Neural cell (in vitro differentiated cells): ENCODE measurements around the gene RP2. TPM values are rescaled to one million over a fixed set of nuclear protein-coding genes. Genes with fewer than 3 reads are reported as not detected.
A peak's percentile ranks its signal among the peaks of the same experiment; 100 is the strongest.

Experiments used
- H2AFZ ChIP-seq: fragments of 200-600, 300-800 bp; sonication (generic), shearing (Covaris generic); 2 replicates; pipeline ENCODE4 v1.6.0; 2014; ENCODE audit warnings: low read depth, mild to moderate bottlenecking, antibody characterized with exemption, low read length, moderate library complexity
- H3F3A ChIP-seq: fragments of 200-600 bp; shearing (Covaris generic); 2 replicates; pipeline ENCODE4 v1.6.1; 2016; ENCODE audit warnings: mild to moderate bottlenecking, moderate library complexity, mixed read lengths, antibody characterized with exemption, low read length; ENCODE audit not compliant: insufficient read depth, poor library complexity, severe bottlenecking
- H3K27ac ChIP-seq: fragments of 200-600, 300-800 bp; sonication (generic), shearing (Covaris generic); 2 replicates; pipeline ENCODE4 v1.5.1; 2014; ENCODE audit warnings: mild to moderate bottlenecking, low read length, moderate library complexity
- H3K27me3 ChIP-seq: fragments of 300-800, 200-600 bp; sonication (generic), shearing (Covaris generic); 2 replicates; pipeline ENCODE4 v1.6.0; 2014; ENCODE audit warnings: mild to moderate bottlenecking, low read depth, low read length, moderate library complexity; ENCODE audit not compliant: insufficient read depth
- H3K36me3 ChIP-seq: fragments of 300-800, 200-600 bp; sonication (generic), shearing (Covaris generic); 2 replicates; pipeline ENCODE4 v1.5.1; 2014; ENCODE audit warnings: mild to moderate bottlenecking, antibody characterized with exemption, low read length, moderate library complexity; ENCODE audit not compliant: insufficient read depth
- H3K4me2 ChIP-seq: fragments of 300-800, 200-600 bp; sonication (generic), shearing (Covaris generic); 2 replicates; pipeline ENCODE4 v1.6.0; 2014; ENCODE audit warnings: mild to moderate bottlenecking, low read length
- H3K4me3 ChIP-seq: fragments of 300-800, 200-600 bp; sonication (generic), shearing (Covaris generic); 2 replicates; pipeline ENCODE4 v1.5.1; 2014; ENCODE audit warnings: mild to moderate bottlenecking, low read length, moderate library complexity
- H3K79me2 ChIP-seq: fragments of 200-600 bp; shearing (Covaris generic); replicated peaks from 2 replicates; pipeline ENCODE4 v1.6.0; 2014; ENCODE audit warnings: mild to moderate bottlenecking, low read length, moderate library complexity; ENCODE audit not compliant: insufficient read depth
- H3K9ac ChIP-seq: fragments of 300-800, 200-600 bp; sonication (generic), shearing (Covaris generic); 2 replicates; pipeline ENCODE4 v1.6.1; 2016; ENCODE audit warnings: mild to moderate bottlenecking, low read length, mixed read lengths
- H3K9me2 ChIP-seq: fragments of 200-600 bp; shearing (Covaris generic); 2 replicates; pipeline ENCODE4 v1.6.1; 2016; ENCODE audit warnings: mild to moderate bottlenecking, low read length, mixed read lengths; ENCODE audit not compliant: insufficient read depth
- H3K9me3 ChIP-seq: fragments of 200-600, 300-800 bp; sonication (generic), shearing (Covaris generic); 2 replicates; pipeline ENCODE4 v1.6.1; 2016; ENCODE audit warnings: mild to moderate bottlenecking, mixed run types, low read length, moderate library complexity, mixed read lengths
- H4K20me1 ChIP-seq: fragments of 200-600 bp; shearing (Covaris generic); 2 replicates; pipeline ENCODE4 v1.6.1; 2016; ENCODE audit warnings: mild to moderate bottlenecking, mixed run types; ENCODE audit not compliant: insufficient read depth
- EP300 ChIP-seq: fragments of 450-650 bp; conservative IDR thresholded peaks from 2 replicates; pipeline ENCODE4 v1.6.1; 2014; ENCODE audit warnings: antibody characterized with exemption, mild to moderate bottlenecking, moderate library complexity; ENCODE audit not compliant: poor library complexity, severe bottlenecking
- EZH2 ChIP-seq: fragments of 200-600, 300-800 bp; shearing (Covaris generic), sonication (generic); IDR thresholded peaks from 2 replicates; pipeline ENCODE4 v1.6.1; 2014; ENCODE audit warnings: antibody characterized with exemption, low read length, borderline replicate concordance, mild to moderate bottlenecking; ENCODE audit not compliant: insufficient read depth, poor library complexity, severe bottlenecking
- MXI1 ChIP-seq: fragments of 450-650 bp; conservative IDR thresholded peaks from 2 replicates; pipeline ENCODE4 v1.6.1; 2014; ENCODE audit warnings: antibody characterized with exemption, mild to moderate bottlenecking; ENCODE audit not compliant: poor library complexity, severe bottlenecking
- POLR2AphosphoS5 ChIP-seq: IDR thresholded peaks from 2 replicates; pipeline ENCODE4 v1.6.1; 2012
- RAD21 ChIP-seq: fragments of 450-650 bp; conservative IDR thresholded peaks from 2 replicates; pipeline ENCODE4 v1.6.1; 2014; ENCODE audit warnings: antibody characterized with exemption, mild to moderate bottlenecking, moderate library complexity
- SMC3 ChIP-seq: fragments of 450-650 bp; conservative IDR thresholded peaks from 2 replicates; pipeline ENCODE4 v1.6.1; 2014; ENCODE audit warnings: antibody characterized with exemption, mild to moderate bottlenecking, moderate library complexity; ENCODE audit not compliant: poor library complexity
- TAF1 ChIP-seq: IDR thresholded peaks from 2 replicates; pipeline ENCODE4 v1.6.1; 2012; ENCODE audit warnings: low read depth
- polyA plus RNA-seq: library from polyadenylated mRNA; depleted of rRNA; stranded (reverse); fragments of >200 nt; gene quantifications from 2 replicates; pipeline ENCODE4 v1.2.3, GENCODE V29; 2014
- TF ChIP-seq, protein P1 (sequence below): fragments of 450-650 bp; IDR thresholded peaks from 2 replicates; pipeline ENCODE4 v1.5.1; 2014; ENCODE audit warnings: antibody characterized with exemption, mild to moderate bottlenecking, moderate library complexity; ENCODE audit not compliant: poor library complexity, severe bottlenecking
- TF ChIP-seq, protein P2 (sequence below): IDR thresholded peaks from 2 replicates; pipeline ENCODE4 v1.6.1; 2012; ENCODE audit warnings: borderline replicate concordance

The RP2 gene
- polyA plus RNA-seq, 1 donor from 2014 or later = 12.1 TPM

GRCh38 chrX:46793386-46794143 lies 43.3 kb upstream of the RP2 start:
- TF ChIP-seq, protein P1, sequence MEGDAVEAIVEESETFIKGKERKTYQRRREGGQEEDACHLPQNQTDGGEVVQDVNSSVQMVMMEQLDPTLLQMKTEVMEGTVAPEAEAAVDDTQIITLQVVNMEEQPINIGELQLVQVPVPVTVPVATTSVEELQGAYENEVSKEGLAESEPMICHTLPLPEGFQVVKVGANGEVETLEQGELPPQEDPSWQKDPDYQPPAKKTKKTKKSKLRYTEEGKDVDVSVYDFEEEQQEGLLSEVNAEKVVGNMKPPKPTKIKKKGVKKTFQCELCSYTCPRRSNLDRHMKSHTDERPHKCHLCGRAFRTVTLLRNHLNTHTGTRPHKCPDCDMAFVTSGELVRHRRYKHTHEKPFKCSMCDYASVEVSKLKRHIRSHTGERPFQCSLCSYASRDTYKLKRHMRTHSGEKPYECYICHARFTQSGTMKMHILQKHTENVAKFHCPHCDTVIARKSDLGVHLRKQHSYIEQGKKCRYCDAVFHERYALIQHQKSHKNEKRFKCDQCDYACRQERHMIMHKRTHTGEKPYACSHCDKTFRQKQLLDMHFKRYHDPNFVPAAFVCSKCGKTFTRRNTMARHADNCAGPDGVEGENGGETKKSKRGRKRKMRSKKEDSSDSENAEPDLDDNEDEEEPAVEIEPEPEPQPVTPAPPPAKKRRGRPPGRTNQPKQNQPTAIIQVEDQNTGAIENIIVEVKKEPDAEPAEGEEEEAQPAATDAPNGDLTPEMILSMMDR = no peak
- TF ChIP-seq RAD21 = no peak
- TF ChIP-seq EZH2 = no peak
- no peak for TF ChIP-seq EP300
- TF ChIP-seq TAF1 = no peak
- TF ChIP-seq, protein P2, sequence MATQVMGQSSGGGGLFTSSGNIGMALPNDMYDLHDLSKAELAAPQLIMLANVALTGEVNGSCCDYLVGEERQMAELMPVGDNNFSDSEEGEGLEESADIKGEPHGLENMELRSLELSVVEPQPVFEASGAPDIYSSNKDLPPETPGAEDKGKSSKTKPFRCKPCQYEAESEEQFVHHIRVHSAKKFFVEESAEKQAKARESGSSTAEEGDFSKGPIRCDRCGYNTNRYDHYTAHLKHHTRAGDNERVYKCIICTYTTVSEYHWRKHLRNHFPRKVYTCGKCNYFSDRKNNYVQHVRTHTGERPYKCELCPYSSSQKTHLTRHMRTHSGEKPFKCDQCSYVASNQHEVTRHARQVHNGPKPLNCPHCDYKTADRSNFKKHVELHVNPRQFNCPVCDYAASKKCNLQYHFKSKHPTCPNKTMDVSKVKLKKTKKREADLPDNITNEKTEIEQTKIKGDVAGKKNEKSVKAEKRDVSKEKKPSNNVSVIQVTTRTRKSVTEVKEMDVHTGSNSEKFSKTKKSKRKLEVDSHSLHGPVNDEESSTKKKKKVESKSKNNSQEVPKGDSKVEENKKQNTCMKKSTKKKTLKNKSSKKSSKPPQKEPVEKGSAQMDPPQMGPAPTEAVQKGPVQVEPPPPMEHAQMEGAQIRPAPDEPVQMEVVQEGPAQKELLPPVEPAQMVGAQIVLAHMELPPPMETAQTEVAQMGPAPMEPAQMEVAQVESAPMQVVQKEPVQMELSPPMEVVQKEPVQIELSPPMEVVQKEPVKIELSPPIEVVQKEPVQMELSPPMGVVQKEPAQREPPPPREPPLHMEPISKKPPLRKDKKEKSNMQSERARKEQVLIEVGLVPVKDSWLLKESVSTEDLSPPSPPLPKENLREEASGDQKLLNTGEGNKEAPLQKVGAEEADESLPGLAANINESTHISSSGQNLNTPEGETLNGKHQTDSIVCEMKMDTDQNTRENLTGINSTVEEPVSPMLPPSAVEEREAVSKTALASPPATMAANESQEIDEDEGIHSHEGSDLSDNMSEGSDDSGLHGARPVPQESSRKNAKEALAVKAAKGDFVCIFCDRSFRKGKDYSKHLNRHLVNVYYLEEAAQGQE = no peak
- no peak for TF ChIP-seq MXI1
- TF ChIP-seq SMC3 = no peak
- no peak for TF ChIP-seq POLR2AphosphoS5
- Histone ChIP-seq H3K27me3 (no peaks in the 10 kb centered on the region), H3K4me2 (no peak overlapping the region), H4K20me1 (no peaks in the 10 kb centered on the region), H3K9me2 (no peaks in the 10 kb centered on the region), H3K36me3 (no peaks in the 10 kb centered on the region), H3K9ac (no peak overlapping the region), H3K9me3 (no peaks in the 10 kb centered on the region), H3K79me2 (no peaks in the 10 kb centered on the region), H2AFZ (no peak overlapping the region), H3K4me3 (no peak overlapping the region), H3F3A (no peaks in the 10 kb centered on the region), H3K27ac (no peak overlapping the region)

GRCh38 chrX:46796574-46797191 lies 40.2 kb upstream of the RP2 start:
- no peak overlapping the region for H3K27ac ChIP-seq

More at GRCh38 chrX:46796574-46797191, 40.2 kb upstream of the RP2 start:
- no peaks in the 10 kb centered on the region for H3K27me3 ChIP-seq
- no peak for TF ChIP-seq EP300
- TF ChIP-seq POLR2AphosphoS5 = no peak
- peak; percentile 75 for TF ChIP-seq RAD21
- no peak for TF ChIP-seq EZH2
- TF ChIP-seq SMC3 = peak; percentile 73
- TF ChIP-seq MXI1 = no peak
- TF ChIP-seq, protein P2 = no peak
- TF ChIP-seq TAF1 = no peak
- TF ChIP-seq, protein P1 = peak; percentile 69
- no peaks in the 10 kb centered on the region for H3F3A ChIP-seq
- no peaks in the 10 kb centered on the region for H3K9me2 ChIP-seq
- H2AFZ ChIP-seq = no peak overlapping the region
- H3K79me2 ChIP-seq = no peaks in the 10 kb centered on the region
- H3K9me3 ChIP-seq = no peaks in the 10 kb centered on the region
- H3K36me3 ChIP-seq = no peaks in the 10 kb centered on the region
- H3K9ac ChIP-seq = no peak overlapping the region
- H4K20me1 ChIP-seq = no peaks in the 10 kb centered on the region
- no peak overlapping the region for H3K4me2 ChIP-seq
- H3K4me3 ChIP-seq = no peak overlapping the region
